Tibial nerve (tissue), 4 donors: Measurements from ENCODE around the gene TKTL2.

Source experiments
- CTCF ChIP-seq, 5 experiments: fragments of 200-600 bp in 3 of 5; fragments of 450-650 bp in 2 of 5; sonication (generic) in 3 of 5; IDR thresholded peaks; one replicate each; pipeline ENCODE4 v1.5.1; 2016 to 2019; ENCODE audit warnings: antibody characterized with exemption in 5 of 5, mild to moderate bottlenecking in 3 of 5, moderate library complexity in 2 of 5
- EP300 ChIP-seq, 2 donors: sonication (generic); formaldehyde crosslinking; IDR thresholded peaks; one replicate each; pipeline ENCODE4 v1.6.1; 2017; ENCODE audit warnings: antibody characterized with exemption in 2 of 2, mild to moderate bottlenecking in 1 of 2
- POLR2A ChIP-seq, 2 donors: fragments of 450-650 bp; IDR thresholded peaks; one replicate each; pipeline ENCODE4 v1.6.1; 2017; ENCODE audit warnings: antibody characterized with exemption in 2 of 2, mild to moderate bottlenecking in 2 of 2, moderate library complexity in 2 of 2

- TF ChIP-seq CTCF (IDR thresholded peaks at IDR 0.05) (no peak), POLR2A (IDR thresholded peaks at IDR 0.05) (no peak), EP300 (IDR thresholded peaks at IDR 0.05) (no peak)
Observed at GRCh38 chr4:163476761-163477438, 3.3 kb upstream of the TKTL2 start.
